ENCODE measurements around the gene C17orf107. TPM values are rescaled to one million over a fixed set of nuclear protein-coding genes. Genes with fewer than 3 reads are reported as not detected.

Gene C17orf107
- total and polyA plus RNA-seq, 2 donors (not counting 1 experiment from before 2014, with no cell fraction given): 3.9 to 4.6 TPM

DNA sequence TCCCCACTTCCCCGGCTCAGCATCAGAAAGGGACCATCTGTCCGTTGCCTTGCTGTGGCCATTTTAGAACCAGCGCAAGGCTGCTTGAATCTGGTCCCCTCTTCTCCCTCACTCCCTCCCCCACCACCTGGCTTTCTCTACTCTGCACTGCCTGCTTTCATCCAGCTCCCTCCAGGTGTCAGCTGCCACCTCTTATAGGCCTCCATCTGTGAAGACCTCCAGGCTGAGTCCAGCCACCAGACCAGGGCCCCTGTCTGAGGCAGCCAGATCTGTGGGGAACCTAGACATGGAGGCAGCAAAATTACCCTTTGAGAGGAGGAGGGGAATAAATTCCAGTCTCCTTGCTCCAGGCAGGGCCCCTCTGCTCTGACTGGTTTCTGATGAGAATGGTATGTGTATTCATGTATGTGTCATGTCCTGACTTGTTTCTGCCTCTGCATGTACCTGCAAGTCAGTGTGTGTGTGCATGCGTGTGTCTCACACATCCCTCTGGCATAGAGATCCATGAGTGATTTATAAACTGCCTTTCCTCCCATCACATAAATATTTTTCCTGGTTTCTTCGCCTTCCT lies 45.1 kb upstream of the C17orf107 start:
- 100% methylated on average over 5 of the region's 5 CpGs for WGBS (ENCODE audit: insufficient coverage)
- peaks cover 0 to 15% of the 10 kb centered on the region in 2 experiments for H3K36me3 ChIP-seq (replicated peaks in 1 of 2; ENCODE audit: control extremely low read depth in 1 of 2, control insufficient read depth in 1 of 2, extremely low read depth in 1 of 2, insufficient read depth in 2 of 2, low read length in 1 of 2)
- Mint-ChIP-seq H3K4me1 (peaks cover 25% of the 10 kb centered on the region), H3K27me3 (no peaks in the 10 kb centered on the region), H3K27ac (no peak overlapping the region), H3K4me3 (no peak overlapping the region), H3K9me3 (ENCODE audit: insufficient read depth) (no peaks in the 10 kb centered on the region)
- H2AFZ ChIP-seq (ENCODE audit: insufficient read depth, low read depth, low read length, poor library complexity, severe bottlenecking): no peak overlapping the region
- POLR2A ChIA-PET: no interaction called here
- DNase-seq (no peak), ATAC-seq (ENCODE audit: low read depth) (no peak)
- H3K4me2 ChIP-seq (replicated peaks; ENCODE audit: low read depth, low read length, poor library complexity, severe bottlenecking): no peak overlapping the region
- no peaks in the 10 kb centered on the region for H3K27me3 ChIP-seq (replicated peaks in 1 of 4; ENCODE audit: control extremely low read depth in 1 of 4, control insufficient read depth in 3 of 4, insufficient read depth in 4 of 4, low read length in 3 of 4)
- TF ChIP-seq, protein P1, sequence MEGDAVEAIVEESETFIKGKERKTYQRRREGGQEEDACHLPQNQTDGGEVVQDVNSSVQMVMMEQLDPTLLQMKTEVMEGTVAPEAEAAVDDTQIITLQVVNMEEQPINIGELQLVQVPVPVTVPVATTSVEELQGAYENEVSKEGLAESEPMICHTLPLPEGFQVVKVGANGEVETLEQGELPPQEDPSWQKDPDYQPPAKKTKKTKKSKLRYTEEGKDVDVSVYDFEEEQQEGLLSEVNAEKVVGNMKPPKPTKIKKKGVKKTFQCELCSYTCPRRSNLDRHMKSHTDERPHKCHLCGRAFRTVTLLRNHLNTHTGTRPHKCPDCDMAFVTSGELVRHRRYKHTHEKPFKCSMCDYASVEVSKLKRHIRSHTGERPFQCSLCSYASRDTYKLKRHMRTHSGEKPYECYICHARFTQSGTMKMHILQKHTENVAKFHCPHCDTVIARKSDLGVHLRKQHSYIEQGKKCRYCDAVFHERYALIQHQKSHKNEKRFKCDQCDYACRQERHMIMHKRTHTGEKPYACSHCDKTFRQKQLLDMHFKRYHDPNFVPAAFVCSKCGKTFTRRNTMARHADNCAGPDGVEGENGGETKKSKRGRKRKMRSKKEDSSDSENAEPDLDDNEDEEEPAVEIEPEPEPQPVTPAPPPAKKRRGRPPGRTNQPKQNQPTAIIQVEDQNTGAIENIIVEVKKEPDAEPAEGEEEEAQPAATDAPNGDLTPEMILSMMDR (IDR thresholded peaks at IDR 0.05): no peak
- no peak for TF ChIP-seq EZH2 (IDR thresholded peaks at IDR 0.05; ENCODE audit: borderline replicate concordance, insufficient read depth, low read depth, low read length, poor library complexity, severe bottlenecking)
- intact Hi-C loops (cut with micrococcal nuclease): no loop called here
- H4K20me1 ChIP-seq (ENCODE audit: control insufficient read depth, insufficient read depth, low read length, poor library complexity, severe bottlenecking): peaks cover 78% of the 10 kb centered on the region
- H3K27ac ChIP-seq (ENCODE audit: low read length in 2 of 2): no peak overlapping the region
- H3K4me1 ChIP-seq (ENCODE audit: control insufficient read depth in 2 of 2, insufficient read depth in 2 of 2, low read length in 2 of 2): no peaks in the 10 kb centered on the region
- H3K9ac ChIP-seq (ENCODE audit: low read length): no peak overlapping the region
- CTCF ChIA-PET: interaction anchor here (0.6 kb wide), 1 partner anchor 34 kb away, joined by 3 read pairs; no protein-coding TSS in a partner anchor
- H3K4me3 ChIP-seq (ENCODE audit: control extremely low read depth in 1 of 5, extremely low read depth in 1 of 5, insufficient read depth in 1 of 5, low read depth in 2 of 5, low read length in 4 of 5): no peak overlapping the region
- H3K9me3 ChIP-seq (ENCODE audit: control extremely low read depth in 1 of 3, control insufficient read depth in 2 of 3, insufficient read depth in 1 of 3, low read length in 2 of 3): no peaks in the 10 kb centered on the region
- H3K79me2 ChIP-seq (ENCODE audit: control insufficient read depth, insufficient read depth, low read length): peaks cover 78% of the 10 kb centered on the region

DNA sequence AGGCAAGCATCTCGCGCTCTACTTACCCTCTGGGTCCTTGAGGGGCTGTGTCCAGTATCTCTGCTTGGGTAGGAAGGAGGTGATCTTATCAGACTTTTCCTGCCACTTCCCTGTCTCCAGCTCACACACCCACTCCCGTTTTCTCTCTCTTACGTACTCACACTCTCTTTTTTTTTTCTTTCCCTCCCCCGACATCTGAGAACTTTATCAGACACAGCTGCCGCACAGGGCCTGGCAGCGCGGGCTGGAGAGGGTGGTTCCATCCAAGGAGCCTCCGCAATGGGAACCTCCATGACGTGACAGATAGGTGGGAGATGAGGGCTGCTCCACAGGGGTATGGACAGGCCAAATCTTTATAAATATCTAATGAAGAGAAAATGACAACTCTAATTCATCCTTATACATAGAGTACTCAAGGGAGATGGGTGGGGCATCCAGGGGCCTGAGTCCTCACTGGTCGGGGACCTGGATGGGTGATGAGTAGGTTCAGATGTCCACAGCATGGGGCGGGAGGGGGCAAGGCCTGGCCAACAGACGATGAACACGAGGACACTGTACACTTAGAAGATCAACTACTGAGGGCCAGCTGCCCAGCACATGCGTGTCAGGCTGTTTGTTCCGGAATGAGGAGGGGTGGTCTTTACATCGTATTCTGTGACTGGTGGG lies 42.9 kb upstream of the C17orf107 start:
- H3K27ac ChIP-seq (ENCODE audit: low read length in 2 of 2): no peak overlapping the region
- ATAC-seq (ENCODE audit: low read depth): no peak
- H3K27me3 ChIP-seq (replicated peaks in 1 of 4; ENCODE audit: control extremely low read depth in 1 of 4, control insufficient read depth in 3 of 4, insufficient read depth in 4 of 4, low read length in 3 of 4): no peaks in the 10 kb centered on the region
- WGBS (ENCODE audit: insufficient coverage): 94% methylated on average over 5 of the region's 17 CpGs
- H3K4me3 ChIP-seq (ENCODE audit: control extremely low read depth in 1 of 5, extremely low read depth in 1 of 5, insufficient read depth in 1 of 5, low read depth in 2 of 5, low read length in 4 of 5): no peak overlapping the region
- H4K20me1 ChIP-seq (ENCODE audit: control insufficient read depth, insufficient read depth, low read length, poor library complexity, severe bottlenecking): peaks cover 75% of the 10 kb centered on the region
- no peaks in the 10 kb centered on the region for H3K4me1 ChIP-seq (ENCODE audit: control insufficient read depth in 2 of 2, insufficient read depth in 2 of 2, low read length in 2 of 2)
- TF ChIP-seq EZH2 (IDR thresholded peaks at IDR 0.05; ENCODE audit: borderline replicate concordance, insufficient read depth, low read depth, low read length, poor library complexity, severe bottlenecking): no peak
- TF ChIP-seq, protein P1 (IDR thresholded peaks at IDR 0.05): no peak
- ChIA-PET CTCF (no interaction called here), POLR2A (interaction anchor here (0.8 kb wide), 1 partner anchor 16 kb away, joined by 4 read pairs; no protein-coding TSS in a partner anchor)
- no peaks in the 10 kb centered on the region for H3K9me3 ChIP-seq (ENCODE audit: control extremely low read depth in 1 of 3, control insufficient read depth in 2 of 3, insufficient read depth in 1 of 3, low read length in 2 of 3)
- peaks cover 69% of the 10 kb centered on the region for H3K79me2 ChIP-seq (ENCODE audit: control insufficient read depth, insufficient read depth, low read length)
- no peak overlapping the region for H3K4me2 ChIP-seq (replicated peaks; ENCODE audit: low read depth, low read length, poor library complexity, severe bottlenecking)
- H2AFZ ChIP-seq (ENCODE audit: insufficient read depth, low read depth, low read length, poor library complexity, severe bottlenecking): no peak overlapping the region
- no peak for DNase-seq
- H3K36me3 ChIP-seq (replicated peaks in 1 of 2; ENCODE audit: control extremely low read depth in 1 of 2, control insufficient read depth in 1 of 2, extremely low read depth in 1 of 2, insufficient read depth in 2 of 2, low read length in 1 of 2): peaks cover 2 to 31% of the 10 kb centered on the region in 2 experiments
- no peak overlapping the region for H3K4me3 Mint-ChIP-seq
- intact Hi-C loops (cut with micrococcal nuclease): no loop called here
- peaks cover 14% of the 10 kb centered on the region for H3K4me1 Mint-ChIP-seq
- H3K9ac ChIP-seq (ENCODE audit: low read length): no peak overlapping the region
- no peaks in the 10 kb centered on the region for H3K27me3 Mint-ChIP-seq
- no peak overlapping the region for H3K27ac Mint-ChIP-seq
- H3K9me3 Mint-ChIP-seq (ENCODE audit: insufficient read depth): no peaks in the 10 kb centered on the region
